IMR-90 (cell line): ENCODE results near the gene DBNDD1. TPM values are rescaled to one million over a fixed set of nuclear protein-coding genes. Genes with fewer than 3 reads are reported as not detected.
A peak's percentile ranks its signal among the peaks of the same experiment; 100 is the strongest.

Experiments used
- ATAC-seq: fragments of 200-7000 bp; cut with Tn5 transposase; 2 replicates; pipeline ENCODE4 v1.9.1; 2020; ENCODE audit warnings: low read depth, mild to moderate bottlenecking, moderate library complexity
- BruUV-seq: library from RNA; stranded (reverse); fragments of 400-500 nt; replicated peaks from 2 replicates; lab custom pipeline; 2021; lab: Mats Ljungman, UMichigan
- CTCF ChIA-PET: fragments of 300-600 bp; formaldehyde crosslinking; extraction: SDS; loops from one replicate; lab custom pipeline; 2021; ENCODE audit warnings: antibody characterized with exemption; lab: Yijun Ruan, JAX
- POLR2A ChIA-PET: fragments of 300-600 bp; sonication (Branson Sonifier 250); formaldehyde crosslinking; loops from one replicate; lab custom pipeline; 2022; ENCODE audit warnings: antibody characterized with exemption; ENCODE audit not compliant: unreplicated experiment; lab: Charles Lee
- DNase-seq: peaks from one replicate; pipeline ENCODE4 v3.0.0; 2013
- H2AFZ ChIP-seq: replicated peaks from 2 replicates; pipeline ENCODE3; 2013; ENCODE audit warnings: low read length, mild to moderate bottlenecking; ENCODE audit not compliant: poor library complexity
- H2AK5ac ChIP-seq: 2 replicates; pipeline ENCODE4 v1.6.1; 2013; ENCODE audit warnings: low read depth, low read length, inconsistent platforms
- H2AK9ac ChIP-seq: replicated peaks from 2 replicates; pipeline ENCODE3; 2013; ENCODE audit warnings: mild to moderate bottlenecking, low read depth, low read length, moderate library complexity; ENCODE audit not compliant: poor library complexity
- H2BK120ac ChIP-seq: 2 replicates; pipeline ENCODE4 v1.6.1; 2013; ENCODE audit warnings: low read depth, low read length, inconsistent platforms
- H2BK15ac ChIP-seq: 3 replicates; pipeline ENCODE4 v1.6.1; 2013; ENCODE audit warnings: low read depth, low read length, inconsistent platforms
- H2BK20ac ChIP-seq: 2 replicates; pipeline ENCODE4 v1.6.1; 2013; ENCODE audit warnings: low read depth, mild to moderate bottlenecking, inconsistent platforms, low read length, moderate library complexity
- H2BK5ac ChIP-seq: 2 replicates; pipeline ENCODE4 v1.6.1; 2013; ENCODE audit warnings: mild to moderate bottlenecking, low read depth, low read length, inconsistent platforms; ENCODE audit not compliant: poor library complexity, severe bottlenecking
- H3K14ac ChIP-seq: replicated peaks from 2 replicates; pipeline ENCODE4 v1.6.1; 2013; ENCODE audit warnings: low read depth, low read length, inconsistent platforms
- H3K18ac ChIP-seq: 2 replicates; pipeline ENCODE4 v1.6.1; 2013; ENCODE audit warnings: low read depth, low read length, control low read depth
- H3K23ac ChIP-seq: 2 replicates; pipeline ENCODE4 v1.6.1; 2013; ENCODE audit warnings: low read depth, low read length, inconsistent platforms
- H3K27ac ChIP-seq: 2 replicates; pipeline ENCODE4 v1.5.1; 2013; ENCODE audit warnings: mild to moderate bottlenecking, control low read depth, low read length; ENCODE audit not compliant: insufficient read depth
- H3K27me3 ChIP-seq: 2 replicates; pipeline ENCODE4 v1.6.1; 2013; ENCODE audit warnings: low read length; ENCODE audit not compliant: control insufficient read depth, insufficient read depth
- H3K36me3 ChIP-seq: 2 replicates; pipeline ENCODE4 v1.6.1; 2013; ENCODE audit warnings: low read length, mixed read lengths; ENCODE audit not compliant: control insufficient read depth, insufficient read depth
- H3K4ac ChIP-seq: 2 replicates; pipeline ENCODE4 v1.6.1; 2013; ENCODE audit warnings: low read depth, low read length, inconsistent platforms
- H3K4me1 ChIP-seq: 2 replicates; pipeline ENCODE4 v1.6.1; 2013; ENCODE audit warnings: low read length, mixed read lengths; ENCODE audit not compliant: control insufficient read depth, insufficient read depth
- H3K4me2 ChIP-seq: 2 replicates; pipeline ENCODE4 v1.6.1; 2013; ENCODE audit warnings: low read depth, mild to moderate bottlenecking, control low read depth, low read length, moderate library complexity
- H3K4me3 ChIP-seq: 2 replicates; pipeline ENCODE4 v1.5.1; 2013; ENCODE audit warnings: low read depth, mild to moderate bottlenecking, control low read depth, low read length, moderate library complexity; ENCODE audit not compliant: insufficient read depth
- H3K56ac ChIP-seq: 2 replicates; pipeline ENCODE4 v1.6.1; 2013; ENCODE audit warnings: low read length, inconsistent platforms; ENCODE audit not compliant: insufficient read depth; ENCODE audit errors: extremely low read depth
- H3K79me1 ChIP-seq, 2 experiments: 2 replicates each; pipeline ENCODE4 v1.6.1; 2013; ENCODE audit warnings: low read length in 2 of 2, inconsistent platforms in 1 of 2, low read depth in 1 of 2
- H3K9ac ChIP-seq: 2 replicates; pipeline ENCODE4 v1.6.1; 2013; ENCODE audit warnings: low read depth, low read length, control low read depth
- H3K9me1 ChIP-seq: 2 replicates; pipeline ENCODE4 v1.6.1; 2013; ENCODE audit warnings: low read length, inconsistent platforms; ENCODE audit not compliant: insufficient read depth
- H3K9me3 ChIP-seq: 2 replicates; pipeline ENCODE4 v1.6.1; 2013; ENCODE audit warnings: low read length; ENCODE audit not compliant: control insufficient read depth, insufficient read depth
- H4K20me1 ChIP-seq: 2 replicates; pipeline ENCODE4 v1.6.1; 2013; ENCODE audit warnings: low read length, inconsistent platforms; ENCODE audit not compliant: insufficient read depth
- H4K5ac ChIP-seq: 2 replicates; pipeline ENCODE4 v1.6.1; 2013; ENCODE audit warnings: mild to moderate bottlenecking, low read depth, low read length, control low read depth
- H4K8ac ChIP-seq, 2 experiments: 2 replicates each; pipeline ENCODE4 v1.6.1; 2013; ENCODE audit warnings: low read depth in 2 of 2, low read length in 2 of 2, control low read depth in 1 of 2, inconsistent platforms in 1 of 2
- H4K91ac ChIP-seq: 2 replicates; pipeline ENCODE4 v1.6.1; 2013; ENCODE audit warnings: low read depth, low read length, inconsistent platforms; ENCODE audit not compliant: insufficient read depth
- BHLHE40 ChIP-seq: fragments of 150-350 bp; IDR thresholded peaks from 2 replicates; pipeline ENCODE4 v1.6.1; 2016; ENCODE audit warnings: mild to moderate bottlenecking, low read depth, low read length
- FOS ChIP-seq: fragments of 150-350 bp; IDR thresholded peaks from 2 replicates; pipeline ENCODE4 v1.6.1; 2016; ENCODE audit warnings: low read depth, low read length
- NFE2L2 ChIP-seq: fragments of 150-350 bp; IDR thresholded peaks from 2 replicates; pipeline ENCODE4 v1.6.1; 2016; ENCODE audit warnings: low read depth, mild to moderate bottlenecking, low read length
- WGBS, 2 experiments: methylation state at CpG; one replicate each; pipeline versions ENCODE4 v1.1.5 to v1.1.7; 2013; ENCODE audit warnings: missing lambda C conversion rate in 2 of 2; ENCODE audit not compliant: insufficient read length in 1 of 2; ENCODE audit errors: extremely low coverage in 2 of 2; 5-methylcytosine and 5-hydroxymethylcytosine counted together
- dilution Hi-C: fragments of 300-500 bp; cut with HindIII; formaldehyde crosslinking; loops from one replicate; pipeline ENCODE4 v1.14.3; 2018; ENCODE audit warnings: low sequenced_read_pairs; ENCODE audit not compliant: unreplicated experiment
- in situ Hi-C: fragments of 300-500 bp; cut with MboI; formaldehyde crosslinking; loops from 3 replicates; pipeline ENCODE4 v1.14.3; 2019; ENCODE audit warnings: low sequenced_read_pairs, inconsistent platforms, mixed read lengths
- intact Hi-C: fragments of 100-400 bp; cut with micrococcal nuclease; formaldehyde crosslinking; loops from 2 replicates; pipeline ENCODE4 v1.10.0; 2022
- polyA plus RNA-seq, 3 experiments: library from polyadenylated mRNA; depleted of rRNA; stranded (reverse); fragments of >200 nt; gene quantifications; 2 replicates each; pipeline ENCODE4 v1.2.3, GENCODE V29; 2012; ENCODE audit warnings: low replicate concordance in 1 of 3
- total RNA-seq: library from RNA; depleted of rRNA; stranded (reverse); fragments of >200 nt; gene quantifications from 2 replicates; pipeline ENCODE4 v1.2.3, GENCODE V29; 2012
- TF ChIP-seq, protein P1 (sequence below): fragments of 150-350 bp; IDR thresholded peaks from 2 replicates; pipeline ENCODE4 v1.6.1; 2017; ENCODE audit warnings: mild to moderate bottlenecking, antibody characterized with exemption, low read length, low read depth

DBNDD1 gene
- total and polyA plus RNA-seq, 2 of the 4 experiments (the other 2 are of a cell fraction) = 3.4 to 23.0 TPM

DNA sequence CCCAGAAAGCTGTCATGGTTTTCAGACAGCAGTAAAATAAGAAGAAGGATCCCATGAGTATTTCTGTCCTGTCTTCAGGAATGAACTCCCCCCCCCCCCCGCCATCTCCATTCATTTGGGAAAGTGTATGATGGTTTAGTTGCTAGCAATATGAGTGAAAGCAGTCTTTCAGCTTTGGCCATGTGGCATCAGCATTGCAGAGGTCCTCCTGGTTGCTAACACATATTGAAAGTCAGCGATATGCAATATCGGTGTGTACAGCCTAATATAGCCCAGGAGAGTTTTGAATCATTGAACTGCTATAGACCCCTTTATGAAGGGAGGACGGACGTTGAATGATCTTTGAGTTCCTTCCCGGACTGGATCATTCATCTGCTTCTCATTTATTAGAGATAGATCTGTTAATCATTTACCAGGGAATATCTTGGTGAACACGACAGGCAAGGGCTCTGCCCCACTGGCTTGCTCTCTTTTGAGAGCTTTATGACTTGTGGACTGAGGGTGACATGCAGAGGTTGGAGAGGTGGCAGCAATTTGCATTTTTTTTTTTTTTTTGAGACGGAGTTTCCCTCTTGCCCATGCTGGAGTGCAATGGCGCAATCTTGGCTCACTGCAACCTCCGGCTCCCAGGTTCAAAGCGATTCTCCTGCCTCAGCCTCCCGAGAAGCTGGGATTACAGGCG is 45.5 kb downstream of the DBNDD1 start:
- no peak overlapping the region for H2BK120ac ChIP-seq
- H3K36me3 ChIP-seq = peaks cover 16% of the 10 kb centered on the region
- H3K4me2 ChIP-seq = peak overlapping the region; percentile 95
- H3K9ac ChIP-seq = no peak overlapping the region; the same call in 1 of the 2 replicates
- no peak overlapping the region for H3K56ac ChIP-seq
- no peak overlapping the region for H2BK20ac ChIP-seq
- dilution Hi-C loops = no loop called here
- intact Hi-C loops = loop anchor here (2.0 kb wide), 1 partner anchor 47 kb away; no protein-coding TSS in a partner anchor
- peaks cover 9% of the 10 kb centered on the region for H3K4me1 ChIP-seq
- ChIA-PET CTCF (no interaction called here), POLR2A (interaction anchor here (0.7 kb wide), 1 partner anchor 50 kb away, joined by 12 read pairs; no protein-coding TSS in a partner anchor)
- no peak overlapping the region for H2BK5ac ChIP-seq
- peaks cover 14% of the 10 kb centered on the region; the same call in 1 of the 2 replicates for H3K9me1 ChIP-seq
- H2AK5ac ChIP-seq = no peak overlapping the region
- TSS peak; percentile 52 for BruUV-seq
- DNase-seq (no peak), ATAC-seq (no peak)
- no peak overlapping the region for H3K27ac ChIP-seq
- H3K4me3 ChIP-seq = no peak overlapping the region; the same call in 1 of the 2 replicates
- H4K5ac ChIP-seq = no peak overlapping the region
- H4K8ac ChIP-seq = peak overlapping the region in 1 of 2 experiments; percentile 97; a peak in 1 of 4 replicates
- in situ Hi-C loops = loop anchor here (5.0 kb wide), 1 partner anchor 49 kb away; no protein-coding TSS in a partner anchor
- no peak overlapping the region for H4K91ac ChIP-seq
- H2AK9ac ChIP-seq = no peak overlapping the region
- H3K79me1 ChIP-seq = peaks cover 47 to 78% of the 10 kb centered on the region in 2 experiments
- H2AFZ ChIP-seq = no peak overlapping the region
- no peak overlapping the region for H3K14ac ChIP-seq
- H2BK15ac ChIP-seq = no peak overlapping the region
- no peak overlapping the region for H3K4ac ChIP-seq
- H3K18ac ChIP-seq = no peak overlapping the region
- no peaks in the 10 kb centered on the region for H3K27me3 ChIP-seq
- H3K23ac ChIP-seq = no peak overlapping the region
- peaks cover 2% of the 10 kb centered on the region; the same call in 1 of the 2 replicates for H3K9me3 ChIP-seq
- WGBS, 2 experiments = 92% methylated on average over 6 of the region's 13 CpGs; no CpG with 5 or more reads in 1 of the 2 experiments
- H4K20me1 ChIP-seq = peaks cover 4% of the 10 kb centered on the region
- TF ChIP-seq, protein P1, sequence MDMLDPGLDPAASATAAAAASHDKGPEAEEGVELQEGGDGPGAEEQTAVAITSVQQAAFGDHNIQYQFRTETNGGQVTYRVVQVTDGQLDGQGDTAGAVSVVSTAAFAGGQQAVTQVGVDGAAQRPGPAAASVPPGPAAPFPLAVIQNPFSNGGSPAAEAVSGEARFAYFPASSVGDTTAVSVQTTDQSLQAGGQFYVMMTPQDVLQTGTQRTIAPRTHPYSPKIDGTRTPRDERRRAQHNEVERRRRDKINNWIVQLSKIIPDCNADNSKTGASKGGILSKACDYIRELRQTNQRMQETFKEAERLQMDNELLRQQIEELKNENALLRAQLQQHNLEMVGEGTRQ = no peak
- TF ChIP-seq NFE2L2 = no peak
- no peak for TF ChIP-seq BHLHE40
- no peak for TF ChIP-seq FOS
